Right renal cortex interstitium (tissue), 3 donors: ENCODE data around the gene SMARCAL1. TPM values are rescaled to one million over a fixed set of nuclear protein-coding genes. Genes with fewer than 3 reads are reported as not detected.

Source experiments
- DNase-seq, 3 donors: peaks; one replicate each; pipeline ENCODE4 v3.0.0-alpha.2; 2013; ENCODE audit warnings: low read depth in 3 of 3, low spot score in 2 of 3
- polyA plus RNA-seq, 3 donors: library from polyadenylated mRNA; unstranded; fragments of 120-200 nt; gene quantifications; one replicate each; pipeline ENCODE4 v1.2.1, GENCODE V29; 2013; ENCODE audit not compliant: insufficient read length in 3 of 3

SMARCAL1 gene
- polyA plus RNA-seq, 3 donors: 27.8 to 29.8 (median 28.3) TPM

- no peak for DNase-seq
Observed at GRCh38 chr2:216392018-216392562, 20.2 kb upstream of the SMARCAL1 start.

GRCh38 chr2:216392945-216393840 is 19.1 kb upstream of the SMARCAL1 start:
- DNase-seq: no peak

- no peak for DNase-seq
Observed at GRCh38 chr2:216394881-216395280, 17.4 kb upstream of the SMARCAL1 start.

- DNase-seq: no peak
Observed at GRCh38 chr2:216399621-216400020, 12.7 kb upstream of the SMARCAL1 start.

- DNase-seq: no peak
Observed at GRCh38 chr2:216402751-216403150, 9.5 kb upstream of the SMARCAL1 start.

GRCh38 chr2:216404010-216404618 is 8.2 kb upstream of the SMARCAL1 start:
- DNase-seq: no peak

- DNase-seq: no peak
Observed at GRCh38 chr2:216405588-216405987, 6.7 kb upstream of the SMARCAL1 start.

GRCh38 chr2:216406826-216407225 is 5.5 kb upstream of the SMARCAL1 start:
- DNase-seq: no peak

- DNase-seq: no peak
Observed at GRCh38 chr2:216408426-216409290, 3.6 kb upstream of the SMARCAL1 start.

GRCh38 chr2:216410550-216410949 is 1.7 kb upstream of the SMARCAL1 start:
- no peak for DNase-seq

- DNase-seq: no peak
Observed at GRCh38 chr2:216413882-216414281, 1.6 kb downstream of the SMARCAL1 start.

- DNase-seq: no peak
Observed at GRCh38 chr2:216414772-216415319, 2.6 kb downstream of the SMARCAL1 start.

- no peak for DNase-seq
Observed at GRCh38 chr2:216415541-216415940, 3.3 kb downstream of the SMARCAL1 start.

GRCh38 chr2:216416571-216417307 is 4.5 kb downstream of the SMARCAL1 start:
- DNase-seq: no peak

- DNase-seq: no peak
Observed at GRCh38 chr2:216418981-216419380, 6.7 kb downstream of the SMARCAL1 start.

- no peak for DNase-seq
Observed at GRCh38 chr2:216420367-216421101, 8.2 kb downstream of the SMARCAL1 start.

GRCh38 chr2:216423071-216423470 is 10.8 kb downstream of the SMARCAL1 start:
- DNase-seq: no peak

- no peak for DNase-seq
Observed at GRCh38 chr2:216424274-216424673, 12.0 kb downstream of the SMARCAL1 start.
